Common myeloid progenitor, CD34-positive (primary cell): ENCODE measurements around the gene GPHA2.

Source experiments
- CTCF ChIA-PET: fragments of 350-600 bp; sonication (Branson Sonifier 250); formaldehyde crosslinking; loops from one replicate; lab custom pipeline; 2021; ENCODE audit warnings: antibody characterized with exemption; lab: Charles Lee
- POLR2A ChIA-PET: fragments of 350-600 bp; sonication (Branson Sonifier 250); formaldehyde crosslinking; loops from one replicate; lab custom pipeline; 2021; ENCODE audit warnings: antibody characterized with exemption; lab: Charles Lee
- DNase-seq, 3 donors: peaks; one replicate each; pipeline versions ENCODE4 v3.0.0 to v3.0.0-alpha.2; 2013
- H3K27ac ChIP-seq, 2 experiments: 1 replicate in 1 of 2; 2 replicates in 1 of 2; pipeline ENCODE4 v1.7.0; 2013; ENCODE audit warnings: inconsistent platforms in 2 of 2, low read length in 2 of 2, mild to moderate bottlenecking in 2 of 2, low read depth in 1 of 2, moderate library complexity in 1 of 2; ENCODE audit not compliant: severe bottlenecking in 2 of 2, insufficient read depth in 1 of 2, poor library complexity in 1 of 2
- H3K27me3 ChIP-seq, 5 experiments: replicated peaks in 2 of 5; 1 replicate in 3 of 5; 2 replicates in 2 of 5; pipeline versions ENCODE4 v1.6.1 to v1.7.0; 2013; ENCODE audit warnings: low read length in 4 of 5, mild to moderate bottlenecking in 2 of 5, moderate library complexity in 2 of 5, inconsistent platforms in 1 of 5; ENCODE audit not compliant: insufficient read depth in 5 of 5, control insufficient read depth in 4 of 5
- H3K36me3 ChIP-seq, 4 experiments: 1 replicate in 2 of 4; 2 replicates in 2 of 4; pipeline versions ENCODE4 v1.6.1 to v1.7.0; 2013; ENCODE audit warnings: low read length in 3 of 4, control low read depth in 1 of 4, mild to moderate bottlenecking in 1 of 4; ENCODE audit not compliant: control insufficient read depth in 4 of 4, insufficient read depth in 4 of 4
- H3K4me1 ChIP-seq, 4 experiments: 1 replicate in 3 of 4; 2 replicates in 1 of 4; pipeline versions ENCODE4 v1.6.1 to v1.7.1; 2013; ENCODE audit warnings: low read length in 3 of 4, mild to moderate bottlenecking in 3 of 4, control low read depth in 1 of 4, inconsistent platforms in 1 of 4, moderate library complexity in 1 of 4; ENCODE audit not compliant: control insufficient read depth in 4 of 4, insufficient read depth in 4 of 4; ENCODE audit errors: control extremely low read depth in 1 of 4
- H3K4me3 ChIP-seq, 7 experiments: 1 replicate in 4 of 7; 2 replicates in 3 of 7; pipeline versions ENCODE4 v1.5.1 to v1.7.0; 2013; ENCODE audit warnings: mild to moderate bottlenecking in 7 of 7, low read length in 6 of 7, moderate library complexity in 6 of 7, inconsistent platforms in 2 of 7, low read depth in 2 of 7, control low read depth in 1 of 7; ENCODE audit not compliant: insufficient read depth in 4 of 7, control insufficient read depth in 1 of 7; ENCODE audit errors: extremely low read depth in 1 of 7
- H3K9me3 ChIP-seq, 5 experiments: 1 replicate in 4 of 5; 2 replicates in 1 of 5; pipeline versions ENCODE4 v1.6.1 to v1.7.1; 2013; ENCODE audit warnings: low read length in 4 of 5, mild to moderate bottlenecking in 2 of 5, inconsistent platforms in 1 of 5, low read depth in 1 of 5, moderate library complexity in 1 of 5; ENCODE audit not compliant: control insufficient read depth in 4 of 5, insufficient read depth in 2 of 5; ENCODE audit errors: control extremely low read depth in 1 of 5
- WGBS: methylation state at CpG from one replicate; pipeline ENCODE4 v1.1.5; 2013; ENCODE audit not compliant: insufficient coverage; 5-methylcytosine and 5-hydroxymethylcytosine counted together

GPHA2 gene

GRCh38 chr11:64931290-64931689 lies 4.4 kb downstream of the GPHA2 start:
- Histone ChIP-seq H3K4me3 (no peak overlapping the region), H3K36me3 (peaks cover 6 to 13% (median 10%) of the 10 kb centered on the region in 4 experiments), H3K4me1 (peaks cover 0 to 6% (median 0%) of the 10 kb centered on the region in 4 experiments), H3K27ac (no peak overlapping the region), H3K9me3 (no peaks in the 10 kb centered on the region), H3K27me3 (no peaks in the 10 kb centered on the region)
- DNase-seq: no peak
- POLR2A ChIA-PET: no interaction called here
- CTCF ChIA-PET: interaction anchor here (0.6 kb wide), 1 partner anchor 305 kb away, joined by 5 read pairs; no protein-coding TSS in a partner anchor
- WGBS: 96% methylated on average over 5 of the region's 7 CpGs

GRCh38 chr11:64930340-64930739 lies 5.4 kb downstream of the GPHA2 start:
- H3K4me3 ChIP-seq: no peak overlapping the region
- H3K4me1 ChIP-seq: peaks cover 0 to 11% (median under 1%) of the 10 kb centered on the region in 4 experiments
- H3K27ac ChIP-seq: no peak overlapping the region
- POLR2A ChIA-PET: no interaction called here
- peaks cover 6 to 13% (median 10%) of the 10 kb centered on the region in 4 experiments for H3K36me3 ChIP-seq
- DNase-seq: no peak
- CTCF ChIA-PET: interaction anchor here (1.1 kb wide), 1 partner anchor 10 kb away, joined by 3 read pairs; no protein-coding TSS in a partner anchor
- 93% methylated on average over 6 of the region's 6 CpGs for whole genome bisulfite sequencing
- no peaks in the 10 kb centered on the region for H3K27me3 ChIP-seq
- H3K9me3 ChIP-seq: no peaks in the 10 kb centered on the region

GRCh38 chr11:64929625-64930024 lies 6.1 kb downstream of the GPHA2 start:
- WGBS: 98% methylated on average over 5 of the region's 7 CpGs
- ChIA-PET CTCF (interaction anchor here (2.3 kb wide), 1 partner anchor 11 kb away, joined by 7 read pairs; no protein-coding TSS in a partner anchor), POLR2A (no interaction called here)
- Histone ChIP-seq H3K4me1 (peaks cover 0 to 18% (median 7%) of the 10 kb centered on the region in 4 experiments), H3K27me3 (no peaks in the 10 kb centered on the region), H3K4me3 (no peak overlapping the region), H3K27ac (no peak overlapping the region), H3K36me3 (peaks cover 6 to 13% (median 10%) of the 10 kb centered on the region in 4 experiments), H3K9me3 (no peaks in the 10 kb centered on the region)
- no peak for DNase-seq

- Histone ChIP-seq H3K4me1 (peaks cover 0 to 22% (median 11%) of the 10 kb centered on the region in 4 experiments), H3K36me3 (peaks cover 6 to 13% (median 10%) of the 10 kb centered on the region in 4 experiments), H3K9me3 (no peaks in the 10 kb centered on the region), H3K4me3 (no peak overlapping the region), H3K27me3 (no peaks in the 10 kb centered on the region), H3K27ac (no peak overlapping the region)
- DNase-seq: no peak
- CTCF ChIA-PET: interaction anchor here (2.3 kb wide), 1 partner anchor 10 kb away, joined by 7 read pairs; no protein-coding TSS in a partner anchor
- WGBS: 100% methylated on average over 1 of the region's 2 CpGs
- POLR2A ChIA-PET: no interaction called here
Observed at GRCh38 chr11:64928957-64929356, 6.7 kb downstream of the GPHA2 start.

GRCh38 chr11:64926689-64927088 lies 9.0 kb downstream of the GPHA2 start:
- Histone ChIP-seq H3K4me3 (no peak overlapping the region), H3K9me3 (no peaks in the 10 kb centered on the region), H3K27ac (no peak overlapping the region), H3K36me3 (peaks cover 0 to 9% (median 6%) of the 10 kb centered on the region in 4 experiments), H3K4me1 (peaks cover 0 to 27% (median 15%) of the 10 kb centered on the region in 4 experiments), H3K27me3 (no peaks in the 10 kb centered on the region)
- ChIA-PET CTCF (interaction anchor here (0.9 kb wide), 1 partner anchor 33 kb away, joined by 3 read pairs; no protein-coding TSS in a partner anchor), POLR2A (no interaction called here)
- DNase-seq: no peak
- 74% methylated on average over 18 of the region's 22 CpGs for WGBS

- no peak for DNase-seq
- POLR2A ChIA-PET: no interaction called here
- WGBS: 94% methylated on average over 14 of the region's 24 CpGs
- H3K4me1 ChIP-seq: peaks cover 0 to 27% (median 15%) of the 10 kb centered on the region in 4 experiments
- no peaks in the 10 kb centered on the region for H3K9me3 ChIP-seq
- H3K27me3 ChIP-seq: no peaks in the 10 kb centered on the region
- peaks cover 0 to 4% (median 2%) of the 10 kb centered on the region in 4 experiments for H3K36me3 ChIP-seq
- H3K27ac ChIP-seq: no peak overlapping the region
- peak overlapping the region in 3 of 7 experiments; percentile 77 to 86 (median 78) for H3K4me3 ChIP-seq
- CTCF ChIA-PET: no interaction called here
Observed at GRCh38 chr11:64925536-64926436, 9.9 kb downstream of the GPHA2 start.

GRCh38 chr11:64924910-64925284 lies 10.8 kb downstream of the GPHA2 start:
- ChIA-PET CTCF (no interaction called here), POLR2A (no interaction called here)
- H3K9me3 ChIP-seq: no peaks in the 10 kb centered on the region
- H3K4me3 ChIP-seq: peak overlapping the region; percentile 52 to 92 (median 78)
- 2% methylated on average over 14 of the region's 24 CpGs for WGBS
- H3K27me3 ChIP-seq: no peaks in the 10 kb centered on the region
- H3K27ac ChIP-seq: peak overlapping the region in 1 of 2 experiments; percentile 88
- H3K36me3 ChIP-seq: peaks cover 0 to 2% (median under 1%) of the 10 kb centered on the region in 4 experiments
- peak in 1 of 3 donors; percentile 12 for DNase-seq
- H3K4me1 ChIP-seq: peaks cover 0 to 27% (median 15%) of the 10 kb centered on the region in 4 experiments
